ENCODE data around the gene TTYH3.

GRCh38 chr7:2668401-2668800, 36.6 kb downstream of the TTYH3 start:
- TF ChIP-seq CTCF (IDR thresholded peaks at IDR 0.05): no peak
- no peak for TF ChIP-seq ATF2 (CRISPR knock-in tag; IDR thresholded peaks at IDR 0.05; ENCODE audit: borderline replicate concordance, low read depth)
- TF ChIP-seq GABPB1 (CRISPR knock-in tag; IDR thresholded peaks at IDR 0.05): no peak
- TF ChIP-seq SP1 (CRISPR knock-in tag; conservative IDR thresholded peaks at IDR 0.05): no peak
- TF ChIP-seq NR1H2 (CRISPR knock-in tag; IDR thresholded peaks at IDR 0.05): no peak
- TF ChIP-seq NR2C2 (CRISPR knock-in tag; IDR thresholded peaks at IDR 0.05): no peak
